Hepatocyte (in vitro differentiated cells): ENCODE data around the gene PRSS8. TPM values are rescaled to one million over a fixed set of nuclear protein-coding genes. Genes with fewer than 3 reads are reported as not detected.
"Not testable (repeated sequence)": the region's sequence is repeated elsewhere in the genome, so short reads cannot be mapped to it uniquely, and the experiment has no call there.

Experiments used
- DNase-seq: peaks from one replicate; pipeline ENCODE4 v3.0.0-alpha.2; 2016; ENCODE audit warnings: low spot score
- H2AFZ ChIP-seq: fragments of 200-600 bp; sonication (generic); 2 replicates; pipeline ENCODE4 v1.6.0; 2016; ENCODE audit warnings: antibody characterized with exemption, mild to moderate bottlenecking
- H3K27ac ChIP-seq: fragments of 200-600 bp; sonication (generic); 2 replicates; pipeline ENCODE4 v1.5.1; 2016; ENCODE audit warnings: mild to moderate bottlenecking
- H3K27me3 ChIP-seq: fragments of 200-600 bp; sonication (generic); 2 replicates; pipeline ENCODE4 v1.6.1; 2016
- H3K36me3 ChIP-seq: fragments of 200-600 bp; sonication (generic); replicated peaks from 2 replicates; pipeline ENCODE4 v1.5.1; 2016; ENCODE audit warnings: low read depth; ENCODE audit not compliant: insufficient read depth
- H3K4me1 ChIP-seq: fragments of 200-600 bp; sonication (generic); 2 replicates; pipeline ENCODE4 v1.5.1; 2016; ENCODE audit warnings: mild to moderate bottlenecking, moderate library complexity; ENCODE audit not compliant: insufficient read depth
- H3K4me2 ChIP-seq: fragments of 200-600 bp; sonication (generic); 2 replicates; pipeline ENCODE4 v1.6.0; 2016
- H3K4me3 ChIP-seq: fragments of 200-600 bp; sonication (generic); 2 replicates; pipeline ENCODE4 v1.5.1; 2016; ENCODE audit warnings: mild to moderate bottlenecking
- H3K79me2 ChIP-seq: fragments of 200-600 bp; sonication (generic); 2 replicates; pipeline ENCODE4 v1.6.0; 2017; ENCODE audit warnings: mild to moderate bottlenecking
- H3K9me2 ChIP-seq: fragments of 200-600 bp; sonication (generic); replicated peaks from 2 replicates; pipeline ENCODE4 v1.6.0; 2017; ENCODE audit warnings: mild to moderate bottlenecking; ENCODE audit not compliant: insufficient read depth
- H3K9me3 ChIP-seq: fragments of 200-600 bp; sonication (generic); 2 replicates; pipeline ENCODE4 v1.5.1; 2016; ENCODE audit warnings: low read depth, mild to moderate bottlenecking
- H4K20me1 ChIP-seq: fragments of 200-600 bp; sonication (generic); 2 replicates; pipeline ENCODE4 v1.6.0; 2016; ENCODE audit warnings: mild to moderate bottlenecking; ENCODE audit not compliant: insufficient read depth, poor library complexity, severe bottlenecking
- EZH2 ChIP-seq: fragments of 200-600 bp; sonication (generic); IDR thresholded peaks from 2 replicates; pipeline ENCODE4 v1.6.1; 2016; ENCODE audit warnings: antibody characterized with exemption, mild to moderate bottlenecking, borderline replicate concordance
- EZH2phosphoT487 ChIP-seq: fragments of 200-600 bp; sonication (generic); IDR thresholded peaks from one replicate; pipeline ENCODE4 v1.6.1; 2018; ENCODE audit warnings: antibody characterized with exemption, mild to moderate bottlenecking, low read depth, moderate library complexity; ENCODE audit not compliant: unreplicated experiment, severe bottlenecking
- WGBS: methylation state at CpG from one replicate; pipeline ENCODE4 v1.1.6; 2016; ENCODE audit warnings: low lambda C conversion rate; ENCODE audit errors: missing lambda C conversion rate; 5-methylcytosine and 5-hydroxymethylcytosine counted together
- polyA plus RNA-seq: library from polyadenylated mRNA; unstranded; fragments of >200 nt; fragmentation: Nextera tagmentation; extraction: Ambion mirVana; gene quantifications from 2 replicates; pipeline ENCODE4 v1.2.1, GENCODE V29; 2016
- total RNA-seq: library from RNA; depleted of rRNA; stranded (reverse); fragments of >200 nt; gene quantifications from 2 replicates; pipeline ENCODE4 v1.2.3, GENCODE V29; 2014
- TF ChIP-seq, protein P1 (sequence below): fragments of 200-600 bp; sonication (generic); IDR thresholded peaks from 2 replicates; pipeline ENCODE4 v1.5.1; 2016; ENCODE audit warnings: antibody characterized with exemption, mild to moderate bottlenecking; ENCODE audit not compliant: poor library complexity

Gene PRSS8
- total and polyA plus RNA-seq, 2 experiments from 2014 or later = 155 to 320 TPM

DNA sequence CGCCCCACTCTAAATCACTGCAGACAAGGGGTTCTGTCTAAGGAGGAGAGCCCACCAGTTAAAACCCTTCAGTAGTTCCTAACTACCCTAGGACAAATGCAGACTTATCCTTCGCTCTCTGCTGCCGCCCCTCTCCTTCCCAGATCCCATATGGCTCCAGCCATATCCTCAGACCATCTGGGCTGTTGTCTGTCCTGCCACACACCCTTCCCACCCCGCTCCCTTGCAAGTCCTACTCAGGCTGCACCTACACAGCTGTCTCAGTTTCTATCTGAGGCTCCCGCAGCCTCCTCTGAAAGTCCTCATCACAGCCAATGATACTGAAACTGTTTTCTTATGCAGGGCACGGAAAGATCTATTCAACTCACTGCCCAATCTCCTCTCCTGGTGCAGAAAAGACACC lies 28.1 kb downstream of the PRSS8 start:
- WGBS = 91% methylated on average over 6 of the region's 6 CpGs
- TF ChIP-seq, protein P1, sequence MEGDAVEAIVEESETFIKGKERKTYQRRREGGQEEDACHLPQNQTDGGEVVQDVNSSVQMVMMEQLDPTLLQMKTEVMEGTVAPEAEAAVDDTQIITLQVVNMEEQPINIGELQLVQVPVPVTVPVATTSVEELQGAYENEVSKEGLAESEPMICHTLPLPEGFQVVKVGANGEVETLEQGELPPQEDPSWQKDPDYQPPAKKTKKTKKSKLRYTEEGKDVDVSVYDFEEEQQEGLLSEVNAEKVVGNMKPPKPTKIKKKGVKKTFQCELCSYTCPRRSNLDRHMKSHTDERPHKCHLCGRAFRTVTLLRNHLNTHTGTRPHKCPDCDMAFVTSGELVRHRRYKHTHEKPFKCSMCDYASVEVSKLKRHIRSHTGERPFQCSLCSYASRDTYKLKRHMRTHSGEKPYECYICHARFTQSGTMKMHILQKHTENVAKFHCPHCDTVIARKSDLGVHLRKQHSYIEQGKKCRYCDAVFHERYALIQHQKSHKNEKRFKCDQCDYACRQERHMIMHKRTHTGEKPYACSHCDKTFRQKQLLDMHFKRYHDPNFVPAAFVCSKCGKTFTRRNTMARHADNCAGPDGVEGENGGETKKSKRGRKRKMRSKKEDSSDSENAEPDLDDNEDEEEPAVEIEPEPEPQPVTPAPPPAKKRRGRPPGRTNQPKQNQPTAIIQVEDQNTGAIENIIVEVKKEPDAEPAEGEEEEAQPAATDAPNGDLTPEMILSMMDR = no peak
- no peak for TF ChIP-seq EZH2phosphoT487
- TF ChIP-seq EZH2 = no peak
- Histone ChIP-seq H3K4me3 (no peak overlapping the region), H2AFZ (peak overlapping the region; percentile 99), H3K9me2 (no peaks in the 10 kb centered on the region), H3K4me1 (peaks cover 6% of the 10 kb centered on the region), H3K79me2 (peaks cover 12% of the 10 kb centered on the region), H3K9me3 (no peaks in the 10 kb centered on the region), H3K36me3 (no peaks in the 10 kb centered on the region), H4K20me1 (no peaks in the 10 kb centered on the region), H3K27ac (no peak overlapping the region), H3K27me3 (no peaks in the 10 kb centered on the region), H3K4me2 (no peak overlapping the region)
- peak; percentile 2 for DNase-seq

DNA sequence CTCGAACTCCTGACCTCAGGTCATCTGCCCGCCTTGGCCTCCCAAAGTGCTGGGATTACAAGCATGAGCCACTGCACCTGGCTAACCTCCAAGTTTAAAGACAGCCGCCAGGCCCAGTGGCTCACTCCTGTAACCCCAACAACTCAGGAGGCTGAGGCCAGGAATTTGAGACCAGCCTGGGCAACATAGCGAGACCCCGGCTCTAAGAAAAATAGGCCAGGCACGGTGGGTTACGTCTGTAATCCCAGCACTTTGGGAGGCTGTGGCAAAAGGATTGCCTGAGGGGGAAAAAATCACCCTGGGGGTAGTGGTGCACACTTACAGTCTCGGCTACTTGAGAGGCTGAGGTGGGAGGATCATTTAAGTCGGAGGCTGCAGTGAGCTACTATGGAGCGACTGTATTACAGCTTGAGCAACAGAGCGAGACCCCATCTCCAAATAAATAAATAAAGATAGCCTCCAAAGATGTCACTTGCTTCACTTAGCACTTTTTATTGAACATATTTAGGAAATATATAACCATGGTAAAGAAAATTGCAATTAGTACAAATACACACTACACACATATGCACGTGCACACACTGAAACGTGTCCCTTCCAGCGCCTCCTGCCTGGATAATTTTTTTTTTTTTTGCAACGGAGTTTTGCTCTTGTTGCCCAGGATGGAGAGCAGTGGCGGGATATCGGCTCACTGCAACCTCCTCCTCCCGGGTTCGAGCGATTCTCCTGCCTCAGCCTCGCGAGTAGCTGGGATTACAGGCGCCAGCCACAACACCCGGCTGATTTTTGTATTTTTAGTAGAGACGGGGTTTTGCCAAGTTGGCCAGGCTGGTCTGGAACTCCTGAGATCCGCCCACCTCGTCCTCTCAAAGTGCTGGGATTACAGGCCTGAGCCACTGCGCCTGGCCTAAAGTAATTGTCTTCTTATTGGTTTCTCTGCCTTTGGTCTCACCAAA lies 28.7 kb downstream of the PRSS8 start:
- no peak overlapping the region for H3K27ac ChIP-seq
- H3K4me3 ChIP-seq = no peak overlapping the region
- H3K4me2 ChIP-seq = no peak overlapping the region
- no peak overlapping the region for H2AFZ ChIP-seq
- no peaks in the 10 kb centered on the region for H3K36me3 ChIP-seq
- DNase-seq = peak; percentile 1
- no peaks in the 10 kb centered on the region for H3K9me3 ChIP-seq
- peaks cover 6% of the 10 kb centered on the region for H3K4me1 ChIP-seq
- H3K27me3 ChIP-seq = no peaks in the 10 kb centered on the region
- 95% methylated on average over 28 of the region's 28 CpGs for WGBS
- TF ChIP-seq EZH2 (no peak), EZH2phosphoT487 (no peak)
- TF ChIP-seq, protein P1 = no peak
- H4K20me1 ChIP-seq = no peaks in the 10 kb centered on the region
- H3K9me2 ChIP-seq = no peaks in the 10 kb centered on the region
- peaks cover 12% of the 10 kb centered on the region for H3K79me2 ChIP-seq

DNA sequence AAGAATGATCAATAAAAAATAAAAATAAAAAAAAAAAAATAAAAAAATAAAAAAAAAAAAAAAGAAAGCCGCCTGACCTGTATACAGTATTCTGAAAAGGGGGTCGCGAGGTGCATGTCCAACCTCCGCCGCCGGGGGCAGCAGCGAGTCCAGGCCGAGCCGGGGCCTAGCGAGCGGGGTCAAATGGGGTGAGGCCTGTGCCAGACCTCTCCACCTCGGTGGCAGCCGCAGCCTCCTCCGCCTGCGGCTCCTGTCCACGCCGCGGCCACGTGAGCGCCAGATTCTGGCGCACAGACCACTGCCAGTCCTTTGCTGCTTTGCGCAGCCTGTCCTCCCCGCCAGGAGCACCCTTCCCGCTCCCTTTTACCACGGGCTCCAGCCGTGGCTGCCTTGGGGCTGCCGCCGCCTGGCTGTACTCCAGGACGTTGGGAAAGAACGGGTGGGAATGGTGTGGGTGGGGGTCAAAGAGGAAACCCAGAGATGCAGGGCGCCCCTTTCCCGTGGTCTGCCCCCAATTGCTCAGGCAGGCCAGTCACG lies 29.8 kb downstream of the PRSS8 start:
- peaks cover 6% of the 10 kb centered on the region for H3K4me1 ChIP-seq
- TF ChIP-seq, protein P1 = peak; percentile 66
- TF ChIP-seq EZH2phosphoT487 = no peak
- peak overlapping the region; percentile 37 for H3K4me2 ChIP-seq
- H3K9me2 ChIP-seq = no peaks in the 10 kb centered on the region
- no peaks in the 10 kb centered on the region for H4K20me1 ChIP-seq
- no peak overlapping the region for H3K4me3 ChIP-seq
- peaks cover 12% of the 10 kb centered on the region for H3K79me2 ChIP-seq
- DNase-seq = peak; percentile 83
- H2AFZ ChIP-seq = no peak overlapping the region
- no peaks in the 10 kb centered on the region for H3K9me3 ChIP-seq
- H3K27ac ChIP-seq = no peak overlapping the region
- no peaks in the 10 kb centered on the region for H3K27me3 ChIP-seq
- whole genome bisulfite sequencing = 43% methylated on average over 32 of the region's 33 CpGs
- no peaks in the 10 kb centered on the region for H3K36me3 ChIP-seq

DNA sequence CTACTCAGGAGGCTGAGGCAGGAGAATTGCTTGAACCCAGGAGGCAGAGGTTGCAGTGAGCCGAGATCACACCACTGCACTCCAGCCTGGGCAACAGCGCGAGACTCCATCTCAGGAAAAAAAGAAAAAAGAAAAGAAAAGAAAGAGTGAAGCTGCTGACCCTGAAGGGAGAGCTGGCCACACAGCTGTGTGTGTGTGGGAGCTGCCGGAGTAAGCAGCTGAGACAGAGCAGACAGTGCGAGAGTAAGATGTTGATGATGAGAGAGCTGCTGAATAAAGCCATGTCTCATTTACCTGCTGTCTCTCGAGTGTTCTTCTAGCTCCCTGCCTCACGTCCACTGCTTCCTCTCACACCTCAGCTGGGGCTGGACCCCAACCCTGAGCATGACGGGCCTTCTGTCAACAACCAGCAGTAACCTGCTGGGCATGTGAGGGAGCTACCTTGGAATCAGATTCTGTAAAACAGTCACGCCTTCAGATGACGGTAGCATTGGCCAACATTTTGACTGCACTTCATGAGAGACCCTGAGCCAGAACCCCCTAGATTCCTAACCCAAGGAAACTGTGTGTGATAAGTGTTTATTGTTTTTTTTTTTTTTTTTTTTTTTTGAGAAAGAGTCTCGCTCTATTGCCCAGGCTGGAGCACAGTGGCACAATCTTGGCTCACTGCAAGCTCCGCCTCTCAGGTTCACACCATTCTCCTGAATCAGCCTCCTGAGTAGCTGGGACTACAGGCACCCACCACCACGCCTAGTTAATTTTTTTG lies 34.5 kb downstream of the PRSS8 start:
- H3K36me3 ChIP-seq, H3K9me3 ChIP-seq, H3K27me3 ChIP-seq, H4K20me1 ChIP-seq, H3K27ac ChIP-seq, H3K4me2 ChIP-seq, H3K79me2 ChIP-seq, H3K4me3 ChIP-seq, H3K9me2 ChIP-seq, H3K4me1 ChIP-seq, H2AFZ ChIP-seq: not testable (repeated sequence)
- DNase-seq = peak; percentile 5
- WGBS = 79% methylated on average over 13 of the region's 13 CpGs
